ENCODE data around the gene ACTL6B.

- TF ChIP-seq POLR2A (IDR thresholded peaks at IDR 0.05; ENCODE audit: control extremely low read depth in 1 of 2, low read depth in 2 of 2, low read length in 2 of 2) (no peak), CTCF (IDR thresholded peaks at IDR 0.05; ENCODE audit: control extremely low read depth in 1 of 3, insufficient read depth in 1 of 3, low read depth in 1 of 3, low read length in 3 of 3) (no peak), RXRA (IDR thresholded peaks at IDR 0.05; ENCODE audit: insufficient read depth, low read depth, low read length) (no peak), ATF3 (IDR thresholded peaks at IDR 0.05; ENCODE audit: insufficient read depth, low read depth, low read length) (no peak), BACH1 (IDR thresholded peaks at IDR 0.05; ENCODE audit: low read length) (no peak), USF2 (IDR thresholded peaks at IDR 0.05; ENCODE audit: low read length) (no peak), GABPA (IDR thresholded peaks at IDR 0.05; ENCODE audit: borderline replicate concordance, insufficient read depth, low read length) (no peak)
Measured at GRCh38 chr7:100681491-100682227, 25.4 kb upstream of the ACTL6B start.

Measured in H1 (cell line).